Peyer's patch (tissue), 4 donors: ENCODE data around the gene MAGEB2.

Source experiments
- POLR2A ChIP-seq, 2 donors: fragments of 450-650 bp; IDR thresholded peaks; one replicate each; pipeline ENCODE4 v1.5.1; 2017; ENCODE audit warnings: antibody characterized with exemption in 2 of 2, mild to moderate bottlenecking in 2 of 2, moderate library complexity in 2 of 2
- TF ChIP-seq, protein P1 (sequence below), 6 experiments: fragments of 450-650 bp in 4 of 6; fragments of 200-600 bp in 2 of 6; sonication (generic) in 1 of 6; IDR thresholded peaks; one replicate each; pipeline ENCODE4 v1.5.1; 2017 to 2019; ENCODE audit warnings: antibody characterized with exemption in 6 of 6, mild to moderate bottlenecking in 3 of 6, moderate library complexity in 1 of 6

DNA sequence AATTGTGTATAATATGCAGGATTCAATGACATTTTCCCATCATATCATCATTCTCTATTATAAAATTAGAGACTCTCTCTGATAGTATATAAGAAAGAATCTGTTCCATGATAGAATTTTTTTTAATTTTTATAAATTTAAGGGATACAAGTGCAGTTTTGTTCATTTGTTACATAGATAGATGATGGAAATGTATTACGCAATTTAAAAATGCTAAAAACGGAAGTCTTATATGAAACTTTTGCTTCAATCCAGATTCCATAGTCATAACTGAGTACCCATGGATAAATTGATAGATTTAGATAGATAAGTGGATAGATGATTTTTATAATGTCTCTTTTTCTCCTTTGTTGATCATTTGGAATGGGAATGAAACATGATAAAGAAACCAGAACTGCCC is 24.9 kb upstream of the MAGEB2 start:
- TF ChIP-seq, protein P1, sequence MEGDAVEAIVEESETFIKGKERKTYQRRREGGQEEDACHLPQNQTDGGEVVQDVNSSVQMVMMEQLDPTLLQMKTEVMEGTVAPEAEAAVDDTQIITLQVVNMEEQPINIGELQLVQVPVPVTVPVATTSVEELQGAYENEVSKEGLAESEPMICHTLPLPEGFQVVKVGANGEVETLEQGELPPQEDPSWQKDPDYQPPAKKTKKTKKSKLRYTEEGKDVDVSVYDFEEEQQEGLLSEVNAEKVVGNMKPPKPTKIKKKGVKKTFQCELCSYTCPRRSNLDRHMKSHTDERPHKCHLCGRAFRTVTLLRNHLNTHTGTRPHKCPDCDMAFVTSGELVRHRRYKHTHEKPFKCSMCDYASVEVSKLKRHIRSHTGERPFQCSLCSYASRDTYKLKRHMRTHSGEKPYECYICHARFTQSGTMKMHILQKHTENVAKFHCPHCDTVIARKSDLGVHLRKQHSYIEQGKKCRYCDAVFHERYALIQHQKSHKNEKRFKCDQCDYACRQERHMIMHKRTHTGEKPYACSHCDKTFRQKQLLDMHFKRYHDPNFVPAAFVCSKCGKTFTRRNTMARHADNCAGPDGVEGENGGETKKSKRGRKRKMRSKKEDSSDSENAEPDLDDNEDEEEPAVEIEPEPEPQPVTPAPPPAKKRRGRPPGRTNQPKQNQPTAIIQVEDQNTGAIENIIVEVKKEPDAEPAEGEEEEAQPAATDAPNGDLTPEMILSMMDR (IDR thresholded peaks at IDR 0.05), result no peak
- no peak for TF ChIP-seq POLR2A (IDR thresholded peaks at IDR 0.05)
